Pancreas (tissue), 10 donors: ENCODE results near the gene SLC13A1. TPM values are rescaled to one million over a fixed set of nuclear protein-coding genes. Genes with fewer than 3 reads are reported as not detected.
A peak's percentile ranks its signal among the peaks of the same experiment; 100 is the strongest.

ENCODE experiments used
- ATAC-seq, 4 donors: fragments of 200-7000 bp; cut with Tn5 transposase; one replicate each; pipeline versions ENCODE4 v1.8.0 to v1.9.1; 2020; ENCODE audit warnings: mild to moderate bottlenecking in 4 of 4, moderate library complexity in 4 of 4
- DNase-seq, 6 donors: peaks; one replicate each; pipeline ENCODE4 v3.0.0-alpha.2; 2020
- FAIRE-seq: peaks from 2 replicates; lab custom pipeline; 2012; peaks lifted over from hg19 to GRCh38; lab: Jason Lieb, UNC
- H3K27ac ChIP-seq, 4 donors: fragments of 200-600 bp; sonication (generic); 1 replicate in 3 of 4; 2 replicates in 1 of 4; pipeline versions ENCODE4 v1.5.0 to v1.8.0; 2020
- H3K27me3 ChIP-seq, 4 donors: fragments of 200-600 bp; one replicate each; pipeline ENCODE4 v1.8.0; 2021
- H3K36me3 ChIP-seq, 3 donors: fragments of 200-600 bp; sonication (generic) in 1 of 3; one replicate each; pipeline versions ENCODE4 v1.5.0 to v1.8.0; 2020 to 2021
- H3K4me1 ChIP-seq, 3 donors: fragments of 200-600 bp; one replicate each; pipeline ENCODE4 v1.8.0; 2021
- H3K4me3 ChIP-seq, 4 donors: fragments of 200-600 bp; sonication (generic) in 2 of 4; one replicate each; pipeline versions ENCODE4 v1.5.0 to v1.8.0; 2020 to 2021
- H3K9me3 ChIP-seq, 4 donors: fragments of 200-600 bp; one replicate each; pipeline ENCODE4 v1.8.0; 2021
- WGBS, 2 donors: extraction: QIAGEN DNeasy Blood & Tissue Kit; methylation state at CpG; one replicate each; pipeline ENCODE4 v1.1.7; 2013; 5-methylcytosine and 5-hydroxymethylcytosine counted together
- intact Hi-C, 3 donors: fragments of 100-400 bp; cut with DNase I; formaldehyde crosslinking; loops; one replicate each; pipeline versions ENCODE4 v1.11.1 to v1.14.2; 2022
- polyA plus RNA-seq, 2 donors: library from polyadenylated mRNA; stranded (reverse); fragments of 200-250 nt; gene quantifications; one replicate each; pipeline ENCODE4 v1.2.3, GENCODE V29; 2013
- total RNA-seq, 6 donors: library from RNA; stranded (reverse); fragmentation: NEBNext Ultra II Directional in 4 of 6; extraction: Animal tissue kit (Norgen Biotek cat#: 25700) in 4 of 6; gene quantifications; one replicate each; pipeline versions ENCODE4 v1.2.1 to v1.2.4, GENCODE V29; 2021 to 2023
- TF ChIP-seq, protein P1 (sequence below), 4 donors: fragments of 200-600 bp; sonication (generic) in 3 of 4; IDR thresholded peaks; one replicate each; pipeline versions ENCODE4 v1.5.0 to v1.8.0; 2021; ENCODE audit warnings: antibody characterized with exemption in 4 of 4
- donor health status: healthy with polysubstance abuse.
- donor health status: DM: no; HTN: no; CAD: no; lungs with moderate emphysema.
- donor health status: DM: no; HTN: no; CAD: no.
- donor health status: control.
- donor health status: control.
- donor health status: Bipolar disorder and iron deficiency.
- donor health status: DM: yes; HTN: yes; CAD: no.
- donor health status: DM: no; HTN: no; CAD: no.
- donor health status: DM: no; HTN: no; CAD: no.
- donor health status: DM: yes; HTN: yes; CAD: no.

The SLC13A1 gene
- total and polyA plus RNA-seq, 8 donors: 0.02 to 0.19 (median 0.09) TPM; not detected in 3

DNA sequence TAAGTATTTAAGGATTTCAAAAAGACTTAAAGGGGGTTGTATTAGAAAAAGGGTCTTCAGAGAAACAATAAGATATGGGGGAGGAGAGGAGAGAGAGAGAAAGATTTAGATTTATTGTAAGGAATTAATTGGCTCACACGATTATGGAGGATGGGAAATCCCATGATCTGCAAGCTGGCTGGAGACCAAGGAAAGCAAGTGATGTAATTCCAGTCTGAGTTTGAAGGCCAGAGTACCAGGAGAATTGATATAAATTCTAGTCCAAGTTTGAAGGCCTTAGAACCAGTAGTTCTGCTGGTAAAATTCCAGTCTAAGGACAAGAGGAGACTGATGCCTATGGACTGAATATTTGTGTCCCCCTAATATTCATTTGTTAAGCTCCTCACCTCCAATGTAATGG is 20.6 kb upstream of the SLC13A1 start:
- Histone ChIP-seq H3K4me1 (peaks cover 0 to 13% (median 6%) of the 10 kb centered on the region in 3 donors), H3K4me3 (no peak overlapping the region), H3K9me3 (no peaks in the 10 kb centered on the region), H3K27ac (peak overlapping the region in 2 of 4 donors; percentile 45 to 59), H3K36me3 (no peaks in the 10 kb centered on the region), H3K27me3 (no peaks in the 10 kb centered on the region)
- DNase-seq: peak in 4 of 6 donors; percentile 36 to 71 (median 58)
- 7 to 10% methylated on average over 1 of the region's 1 CpG for WGBS, 2 donors
- no peak for FAIRE-seq
- ATAC-seq: peak; percentile 90 to 95 (median 92)
- intact Hi-C loops: no loop called here
- TF ChIP-seq, protein P1, sequence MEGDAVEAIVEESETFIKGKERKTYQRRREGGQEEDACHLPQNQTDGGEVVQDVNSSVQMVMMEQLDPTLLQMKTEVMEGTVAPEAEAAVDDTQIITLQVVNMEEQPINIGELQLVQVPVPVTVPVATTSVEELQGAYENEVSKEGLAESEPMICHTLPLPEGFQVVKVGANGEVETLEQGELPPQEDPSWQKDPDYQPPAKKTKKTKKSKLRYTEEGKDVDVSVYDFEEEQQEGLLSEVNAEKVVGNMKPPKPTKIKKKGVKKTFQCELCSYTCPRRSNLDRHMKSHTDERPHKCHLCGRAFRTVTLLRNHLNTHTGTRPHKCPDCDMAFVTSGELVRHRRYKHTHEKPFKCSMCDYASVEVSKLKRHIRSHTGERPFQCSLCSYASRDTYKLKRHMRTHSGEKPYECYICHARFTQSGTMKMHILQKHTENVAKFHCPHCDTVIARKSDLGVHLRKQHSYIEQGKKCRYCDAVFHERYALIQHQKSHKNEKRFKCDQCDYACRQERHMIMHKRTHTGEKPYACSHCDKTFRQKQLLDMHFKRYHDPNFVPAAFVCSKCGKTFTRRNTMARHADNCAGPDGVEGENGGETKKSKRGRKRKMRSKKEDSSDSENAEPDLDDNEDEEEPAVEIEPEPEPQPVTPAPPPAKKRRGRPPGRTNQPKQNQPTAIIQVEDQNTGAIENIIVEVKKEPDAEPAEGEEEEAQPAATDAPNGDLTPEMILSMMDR (IDR thresholded peaks at IDR 0.05): no peak

DNA sequence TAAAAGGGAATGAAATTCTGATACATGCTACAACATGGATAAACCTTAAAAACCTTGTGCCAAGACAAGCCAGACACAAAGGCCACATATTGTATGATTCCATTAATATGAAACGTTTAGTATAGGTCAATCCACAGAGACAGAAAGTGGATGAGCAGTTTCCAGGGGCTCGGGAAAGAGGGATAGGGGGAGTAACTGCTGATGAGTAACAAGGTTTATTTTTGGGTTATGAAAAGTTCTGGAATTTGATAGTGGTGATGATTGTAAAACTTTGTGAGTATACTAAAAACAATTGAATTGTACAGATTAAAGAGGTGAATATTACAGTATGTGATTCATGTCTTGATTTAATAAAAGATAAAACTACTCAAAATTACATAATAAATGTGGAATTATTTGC is 19.1 kb upstream of the SLC13A1 start:
- no peak for ATAC-seq
- 72 to 74% methylated on average over 2 of the region's 2 CpGs for WGBS, 2 donors
- DNase-seq: no peak
- H3K27ac ChIP-seq: no peak overlapping the region
- peaks cover 0 to 13% (median 6%) of the 10 kb centered on the region in 3 donors for H3K4me1 ChIP-seq
- H3K36me3 ChIP-seq: no peaks in the 10 kb centered on the region
- H3K4me3 ChIP-seq: no peak overlapping the region
- TF ChIP-seq, protein P1 (IDR thresholded peaks at IDR 0.05): no peak
- intact Hi-C loops: no loop called here
- FAIRE-seq: no peak
- H3K27me3 ChIP-seq: no peaks in the 10 kb centered on the region
- no peaks in the 10 kb centered on the region for H3K9me3 ChIP-seq

DNA sequence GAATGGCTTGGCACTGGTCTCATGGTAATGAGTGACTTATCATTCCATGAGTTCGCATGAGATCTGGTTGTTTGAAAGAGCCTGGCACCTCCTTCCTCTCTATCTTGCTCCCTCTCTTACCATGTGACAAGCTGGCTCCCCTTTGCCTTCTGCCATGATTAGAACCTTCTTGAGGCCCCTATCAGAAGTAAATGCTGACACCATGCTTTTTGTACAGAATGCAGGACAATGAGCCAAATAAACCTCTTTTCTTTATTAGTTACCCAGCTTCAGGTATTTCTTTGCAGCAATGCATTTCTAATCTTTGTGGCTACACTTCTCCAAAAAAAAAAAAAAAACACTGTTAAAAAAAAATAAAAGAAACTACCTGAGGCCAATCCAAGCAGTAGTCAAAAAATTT is 17.1 kb upstream of the SLC13A1 start:
- FAIRE-seq (no peak), DNase-seq (no peak), ATAC-seq (no peak)
- Histone ChIP-seq H3K27me3 (no peaks in the 10 kb centered on the region), H3K4me3 (no peak overlapping the region), H3K4me1 (peaks cover 0 to 13% (median 8%) of the 10 kb centered on the region in 3 donors), H3K9me3 (no peaks in the 10 kb centered on the region), H3K27ac (no peak overlapping the region), H3K36me3 (no peaks in the 10 kb centered on the region)
- WGBS, 2 donors: 26 to 45% methylated on average over 1 of the region's 1 CpG
- intact Hi-C loops: no loop called here
- TF ChIP-seq, protein P1 (IDR thresholded peaks at IDR 0.05): no peak

GRCh38 chr7:123215350-123215749 is 15.6 kb upstream of the SLC13A1 start:
- 87 to 92% methylated on average over 4 of the region's 4 CpGs for WGBS, 2 donors
- FAIRE-seq (no peak), DNase-seq (no peak), ATAC-seq (no peak)
- H3K36me3 ChIP-seq: no peaks in the 10 kb centered on the region
- intact Hi-C loops: no loop called here
- H3K27me3 ChIP-seq: no peaks in the 10 kb centered on the region
- TF ChIP-seq, protein P1 (IDR thresholded peaks at IDR 0.05): no peak
- H3K27ac ChIP-seq: no peak overlapping the region
- no peaks in the 10 kb centered on the region for H3K9me3 ChIP-seq
- H3K4me1 ChIP-seq: peaks cover 3 to 10% (median 10%) of the 10 kb centered on the region in 3 donors
- no peak overlapping the region for H3K4me3 ChIP-seq

- no peaks in the 10 kb centered on the region for H3K36me3 ChIP-seq
- DNase-seq: no peak
- H3K27me3 ChIP-seq: no peaks in the 10 kb centered on the region
- no peak overlapping the region for H3K27ac ChIP-seq
- H3K9me3 ChIP-seq: no peaks in the 10 kb centered on the region
- H3K4me1 ChIP-seq: peaks cover 15 to 18% (median 16%) of the 10 kb centered on the region in 3 donors
- intact Hi-C loops: no loop called here
- TF ChIP-seq, protein P1 (IDR thresholded peaks at IDR 0.05): no peak
- no peak overlapping the region for H3K4me3 ChIP-seq
- FAIRE-seq: no peak
- 91 to 98% methylated on average over 2 of the region's 2 CpGs for WGBS, 2 donors
- ATAC-seq: no peak
Observed at GRCh38 chr7:123211545-123211944, 11.8 kb upstream of the SLC13A1 start.
